Pancreas (tissue), 10 donors: ENCODE measurements around the gene MIDN. TPM values are rescaled to one million over a fixed set of nuclear protein-coding genes. Genes with fewer than 3 reads are reported as not detected.

Source experiments
- ATAC-seq, 4 donors: fragments of 200-7000 bp; cut with Tn5 transposase; one replicate each; pipeline versions ENCODE4 v1.8.0 to v1.9.1; 2020; ENCODE audit warnings: mild to moderate bottlenecking in 4 of 4, moderate library complexity in 4 of 4
- DNase-seq, 6 donors: peaks; one replicate each; pipeline ENCODE4 v3.0.0-alpha.2; 2020
- FAIRE-seq: peaks from 2 replicates; lab custom pipeline; 2012; peaks lifted over from hg19 to GRCh38; lab: Jason Lieb, UNC
- H3K27ac ChIP-seq, 4 donors: fragments of 200-600 bp; sonication (generic); 1 replicate in 3 of 4; 2 replicates in 1 of 4; pipeline versions ENCODE4 v1.5.0 to v1.8.0; 2020
- H3K27me3 ChIP-seq, 4 donors: fragments of 200-600 bp; one replicate each; pipeline ENCODE4 v1.8.0; 2021
- H3K36me3 ChIP-seq, 3 donors: fragments of 200-600 bp; sonication (generic) in 1 of 3; one replicate each; pipeline versions ENCODE4 v1.5.0 to v1.8.0; 2020 to 2021
- H3K4me1 ChIP-seq, 3 donors: fragments of 200-600 bp; one replicate each; pipeline ENCODE4 v1.8.0; 2021
- H3K4me3 ChIP-seq, 4 donors: fragments of 200-600 bp; sonication (generic) in 2 of 4; one replicate each; pipeline versions ENCODE4 v1.5.0 to v1.8.0; 2020 to 2021
- H3K9me3 ChIP-seq, 4 donors: fragments of 200-600 bp; one replicate each; pipeline ENCODE4 v1.8.0; 2021
- CTCF ChIP-seq, 4 donors: fragments of 200-600 bp; sonication (generic) in 3 of 4; IDR thresholded peaks; one replicate each; pipeline versions ENCODE4 v1.5.0 to v1.8.0; 2021; ENCODE audit warnings: antibody characterized with exemption in 4 of 4
- WGBS, 2 donors: extraction: QIAGEN DNeasy Blood & Tissue Kit; methylation state at CpG; one replicate each; pipeline ENCODE4 v1.1.7; 2013; 5-methylcytosine and 5-hydroxymethylcytosine counted together
- intact Hi-C, 3 donors: fragments of 100-400 bp; cut with DNase I; formaldehyde crosslinking; loops; one replicate each; pipeline versions ENCODE4 v1.11.1 to v1.14.2; 2022
- polyA plus RNA-seq, 2 donors: library from polyadenylated mRNA; stranded (reverse); fragments of 200-250 nt; gene quantifications; one replicate each; pipeline ENCODE4 v1.2.3, GENCODE V29; 2013
- total RNA-seq, 6 donors: library from RNA; stranded (reverse); fragmentation: NEBNext Ultra II Directional in 4 of 6; extraction: Animal tissue kit (Norgen Biotek cat#: 25700) in 4 of 6; gene quantifications; one replicate each; pipeline versions ENCODE4 v1.2.1 to v1.2.4, GENCODE V29; 2021 to 2023
- donor health status: healthy with polysubstance abuse.
- donor health status: DM: no; HTN: no; CAD: no; lungs with moderate emphysema.
- donor health status: DM: no; HTN: no; CAD: no.
- donor health status: control.
- donor health status: control.
- donor health status: Bipolar disorder and iron deficiency.
- donor health status: DM: yes; HTN: yes; CAD: no.
- donor health status: DM: no; HTN: no; CAD: no.
- donor health status: DM: no; HTN: no; CAD: no.
- donor health status: DM: yes; HTN: yes; CAD: no.

The MIDN gene
- total and polyA plus RNA-seq, 8 donors: 32.1 to 78.0 (median 44.4) TPM

GRCh38 chr19:1247748-1248138 lies 640 bp upstream of the MIDN start:
- 57 to 59% methylated on average over 8 of the region's 8 CpGs for WGBS, 2 donors
- H3K4me3 ChIP-seq: peak overlapping the region; percentile 51 to 96 (median 76)
- peak overlapping the region; percentile 95 to 97 (median 96) for H3K27ac ChIP-seq
- no peaks in the 10 kb centered on the region for H3K27me3 ChIP-seq
- intact Hi-C loops: no loop called here
- FAIRE-seq: no peak
- H3K4me1 ChIP-seq: peaks cover 36 to 41% (median 39%) of the 10 kb centered on the region in 3 donors
- no peak for TF ChIP-seq CTCF (IDR thresholded peaks at IDR 0.05)
- peak in 2 of 6 donors; percentile 54 to 86 for DNase-seq
- no peaks in the 10 kb centered on the region for H3K9me3 ChIP-seq
- peak in 1 of 4 donors; percentile 1 for ATAC-seq
- no peaks in the 10 kb centered on the region for H3K36me3 ChIP-seq

GRCh38 chr19:1248786-1249297 lies 459 bp downstream of the MIDN start:
- TF ChIP-seq CTCF (IDR thresholded peaks at IDR 0.05): peak; percentile 52 to 72 (median 66)
- no peak for FAIRE-seq
- Histone ChIP-seq H3K27me3 (no peaks in the 10 kb centered on the region), H3K27ac (peak overlapping the region; percentile 95 to 97 (median 96)), H3K4me1 (peaks cover 33 to 37% (median 33%) of the 10 kb centered on the region in 3 donors), H3K36me3 (peaks cover 0 to 1% (median under 1%) of the 10 kb centered on the region in 3 donors), H3K4me3 (peak overlapping the region; percentile 51 to 96 (median 76)), H3K9me3 (no peaks in the 10 kb centered on the region)
- intact Hi-C loops: no loop called here
- WGBS, 2 donors: 1 to 2% methylated on average over 26 to 74 of the region's 74 CpGs
- peak in 5 of 6 donors; percentile 82 to 91 (median 85) for DNase-seq
- peak; percentile 3 to 10 (median 7) for ATAC-seq

DNA sequence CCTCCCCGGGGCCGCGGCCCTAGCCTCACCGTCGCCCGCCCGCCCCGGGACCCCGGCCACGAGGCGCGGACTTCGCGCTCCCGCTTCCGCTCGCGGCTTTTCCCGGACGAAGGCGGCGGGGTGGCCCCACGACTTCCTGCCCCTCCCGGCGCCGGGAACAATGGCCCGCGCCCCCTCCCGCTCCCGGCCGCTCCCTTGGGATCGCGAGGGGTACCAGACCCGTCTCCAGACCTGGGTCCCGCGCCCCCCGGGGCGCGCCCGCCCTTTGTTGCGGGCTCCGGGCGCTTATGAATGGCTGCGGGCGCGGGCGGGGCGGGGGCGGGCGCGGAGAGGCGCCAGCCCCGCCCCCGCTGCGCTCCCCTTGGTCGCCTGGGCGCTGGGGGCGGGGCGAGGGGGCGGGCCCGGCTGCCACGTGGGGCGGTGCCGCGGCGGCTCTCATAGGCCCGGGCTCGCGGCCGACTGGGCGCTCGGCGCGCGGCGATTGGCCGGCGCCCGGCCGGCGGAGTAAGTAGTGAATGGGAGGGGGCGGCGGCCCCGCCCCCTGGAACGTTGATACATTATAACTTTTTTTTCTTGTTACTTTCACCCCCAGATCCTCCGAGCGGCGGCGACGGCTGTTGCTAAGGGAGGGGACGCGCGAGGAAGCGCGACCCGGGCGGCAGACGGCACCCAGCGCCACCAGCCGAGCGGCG lies 1.1 kb downstream of the MIDN start:
- Histone ChIP-seq H3K27me3 (no peaks in the 10 kb centered on the region), H3K36me3 (peaks cover 0 to 7% (median 7%) of the 10 kb centered on the region in 3 donors), H3K27ac (peak overlapping the region; percentile 97 to 99 (median 98)), H3K4me1 (peaks cover 30 to 39% (median 35%) of the 10 kb centered on the region in 3 donors), H3K4me3 (peak overlapping the region; percentile 84 to 96 (median 90)), H3K9me3 (no peaks in the 10 kb centered on the region)
- 0 to 1% methylated on average over 27 to 102 of the region's 102 CpGs for WGBS, 2 donors
- TF ChIP-seq CTCF (IDR thresholded peaks at IDR 0.05): no peak
- ATAC-seq (peak; percentile 9 to 51 (median 23)), DNase-seq (peak; percentile 91 to 97 (median 96)), FAIRE-seq (no peak)
- intact Hi-C loops: no loop called here

DNA sequence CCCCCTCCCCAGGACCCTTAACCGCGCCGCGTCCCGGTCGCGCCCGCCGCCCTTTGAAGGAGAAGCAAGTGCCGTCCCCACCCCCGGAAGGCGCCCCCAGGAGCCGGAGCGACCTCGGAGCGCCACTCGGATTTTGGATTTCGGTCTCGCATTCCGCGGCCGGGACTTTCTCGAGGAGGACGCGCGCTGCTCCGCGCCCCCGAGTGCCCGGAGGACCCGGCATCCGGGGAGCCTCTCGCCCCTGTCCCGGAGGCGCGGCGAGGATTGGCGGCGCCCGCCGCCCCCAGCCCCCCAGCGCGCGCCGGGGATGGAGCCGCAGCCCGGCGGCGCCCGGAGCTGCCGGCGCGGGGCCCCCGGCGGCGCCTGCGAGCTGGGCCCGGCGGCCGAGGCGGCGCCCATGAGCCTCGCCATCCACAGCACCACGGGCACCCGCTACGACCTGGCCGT lies 1.6 kb downstream of the MIDN start:
- H3K4me1 ChIP-seq: peaks cover 24 to 38% (median 36%) of the 10 kb centered on the region in 3 donors

More for the DNA sequence above, 1.6 kb downstream of the MIDN start:
- Histone ChIP-seq H3K27ac (peak overlapping the region; percentile 97 to 99 (median 98)), H3K27me3 (no peaks in the 10 kb centered on the region), H3K9me3 (no peaks in the 10 kb centered on the region), H3K36me3 (peaks cover 0 to 13% (median 13%) of the 10 kb centered on the region in 3 donors), H3K4me3 (peak overlapping the region; percentile 84 to 96 (median 90))
- no peak for TF ChIP-seq CTCF (IDR thresholded peaks at IDR 0.05)
- intact Hi-C loops: no loop called here
- ATAC-seq (no peak), FAIRE-seq (no peak), DNase-seq (peak in 1 of 6 donors; percentile 86)
- 0 to 1% methylated on average over 38 to 67 of the region's 67 CpGs for WGBS, 2 donors
